H9 (cell line): Measurements from ENCODE around the gene PSMD6. TPM values are rescaled to one million over a fixed set of nuclear protein-coding genes. Genes with fewer than 3 reads are reported as not detected.

Source experiments
- DNase-seq: peaks from one replicate; pipeline ENCODE4 v3.0.0-alpha.2; 2017
- H2AFZ ChIP-seq: one replicate; pipeline ENCODE4 v1.6.1; 2013; ENCODE audit warnings: mild to moderate bottlenecking, low read length, control low read depth, moderate library complexity
- H2AK5ac ChIP-seq: 2 replicates; pipeline ENCODE4 v1.6.1; 2013; ENCODE audit warnings: low read length, control low read depth, mixed read lengths; ENCODE audit not compliant: insufficient read length
- H2BK120ac ChIP-seq: one replicate; pipeline ENCODE4 v1.6.1; 2013; ENCODE audit warnings: low read depth, mild to moderate bottlenecking, low read length, control low read depth, inconsistent platforms; ENCODE audit not compliant: poor library complexity, severe bottlenecking
- H2BK12ac ChIP-seq: 2 replicates; pipeline ENCODE4 v1.6.1; 2013; ENCODE audit warnings: low read length, control low read depth, mixed read lengths, low read depth; ENCODE audit not compliant: insufficient read length
- H2BK15ac ChIP-seq: 2 replicates; pipeline ENCODE4 v1.6.1; 2013; ENCODE audit warnings: low read depth, low read length, control low read depth
- H2BK20ac ChIP-seq: one replicate; pipeline ENCODE4 v1.6.1; 2013; ENCODE audit warnings: low read depth, mild to moderate bottlenecking, low read length, control low read depth, inconsistent platforms; ENCODE audit not compliant: poor library complexity, severe bottlenecking
- H2BK5ac ChIP-seq: 2 replicates; pipeline ENCODE4 v1.6.1; 2013; ENCODE audit warnings: low read length, control low read depth, mixed read lengths; ENCODE audit not compliant: insufficient read length
- H3K14ac ChIP-seq: 2 replicates; pipeline ENCODE4 v1.6.1; 2013; ENCODE audit warnings: low read length, control low read depth; ENCODE audit not compliant: insufficient read depth
- H3K18ac ChIP-seq: 2 replicates; pipeline ENCODE4 v1.6.1; 2013; ENCODE audit warnings: low read depth, mild to moderate bottlenecking, mixed read lengths, low read length, control low read depth; ENCODE audit not compliant: insufficient read length
- H3K23ac ChIP-seq: 2 replicates; pipeline ENCODE4 v1.6.1; 2013; ENCODE audit warnings: low read length, control low read depth, mixed read lengths, low read depth; ENCODE audit not compliant: insufficient read length
- H3K23me2 ChIP-seq: 2 replicates; pipeline ENCODE4 v1.6.1; 2013; ENCODE audit warnings: low read depth, mild to moderate bottlenecking, mixed read lengths, low read length, control low read depth; ENCODE audit not compliant: insufficient read length, poor library complexity, severe bottlenecking
- H3K27ac ChIP-seq: 2 replicates; pipeline ENCODE4 v1.5.1; 2013; ENCODE audit warnings: low read length, control low read depth, mixed read lengths, low read depth; ENCODE audit not compliant: insufficient read length
- H3K27me3 ChIP-seq: 2 replicates; pipeline ENCODE4 v1.6.1; 2013; ENCODE audit warnings: low read length, control low read depth, inconsistent platforms; ENCODE audit not compliant: insufficient read depth
- H3K4ac ChIP-seq: 2 replicates; pipeline ENCODE4 v1.6.1; 2013; ENCODE audit warnings: low read depth, mild to moderate bottlenecking, control low read depth, inconsistent platforms, low read length, moderate library complexity
- H3K4me1 ChIP-seq: 2 replicates; pipeline ENCODE4 v1.6.1; 2013; ENCODE audit warnings: low read length, control low read depth, inconsistent platforms; ENCODE audit not compliant: insufficient read depth
- H3K4me2 ChIP-seq: 2 replicates; pipeline ENCODE4 v1.6.1; 2013; ENCODE audit warnings: low read length, control low read depth, mixed read lengths; ENCODE audit not compliant: insufficient read length, insufficient read depth
- H3K56ac ChIP-seq: 2 replicates; pipeline ENCODE4 v1.6.1; 2013; ENCODE audit warnings: low read depth, mild to moderate bottlenecking, mixed read lengths, low read length, control low read depth; ENCODE audit not compliant: insufficient read length
- H3K79me1 ChIP-seq: 2 replicates; pipeline ENCODE4 v1.6.1; 2013; ENCODE audit warnings: low read depth, mild to moderate bottlenecking, moderate library complexity, low read length, control low read depth, inconsistent platforms; ENCODE audit not compliant: insufficient read depth, poor library complexity, severe bottlenecking
- H3K79me2 ChIP-seq: 2 replicates; pipeline ENCODE4 v1.6.1; 2013; ENCODE audit warnings: low read length, control low read depth, inconsistent platforms; ENCODE audit not compliant: insufficient read depth
- H3K9ac ChIP-seq: 2 replicates; pipeline ENCODE4 v1.6.1; 2013; ENCODE audit warnings: low read length, control low read depth, mixed read lengths; ENCODE audit not compliant: insufficient read length; ENCODE audit errors: extremely low read depth
- H3K9me3 ChIP-seq: one replicate; pipeline ENCODE4 v1.6.1; 2013; ENCODE audit warnings: low read depth, low read length, inconsistent platforms; ENCODE audit not compliant: control insufficient read depth
- H3T11ph ChIP-seq: one replicate; pipeline ENCODE4 v1.6.1; 2013; ENCODE audit warnings: mild to moderate bottlenecking, low read length, control low read depth, inconsistent platforms
- H4K20me1 ChIP-seq: one replicate; pipeline ENCODE4 v1.6.1; 2013; ENCODE audit not compliant: control insufficient read depth, insufficient read length, insufficient read depth
- H4K5ac ChIP-seq: 2 replicates; pipeline ENCODE4 v1.6.1; 2013; ENCODE audit warnings: low read depth, mild to moderate bottlenecking, mixed read lengths, low read length, control low read depth; ENCODE audit not compliant: insufficient read length
- H4K8ac ChIP-seq: replicated peaks from 2 replicates; pipeline ENCODE4 v1.6.1; 2013; ENCODE audit warnings: low read length, control low read depth, mixed read lengths, low read depth; ENCODE audit not compliant: insufficient read length
- H4K91ac ChIP-seq: 2 replicates; pipeline ENCODE4 v1.6.1; 2013; ENCODE audit warnings: low read depth, mild to moderate bottlenecking, moderate library complexity, mixed read lengths, low read length, control low read depth; ENCODE audit not compliant: insufficient read length
- H3K27ac Mint-ChIP-seq, 3 experiments: 2 replicates in 2 of 3; 3 replicates in 1 of 3; pipeline ENCODE4 v1.8.0; 2020 to 2021; ENCODE audit warnings: mixed read lengths in 3 of 3, mild to moderate bottlenecking in 1 of 3, moderate library complexity in 1 of 3
- H3K27me3 Mint-ChIP-seq: 2 replicates; pipeline ENCODE4 v1.8.0; 2021; ENCODE audit warnings: low read depth, mild to moderate bottlenecking, moderate library complexity, mixed read lengths
- H3K36me3 Mint-ChIP-seq, 3 experiments: 2 replicates in 2 of 3; 3 replicates in 1 of 3; pipeline ENCODE4 v1.8.0; 2020 to 2021; ENCODE audit warnings: low read depth in 3 of 3, mixed read lengths in 3 of 3; ENCODE audit not compliant: insufficient read depth in 1 of 3
- H3K4me1 Mint-ChIP-seq, 2 experiments: 2 replicates each; pipeline ENCODE4 v1.8.0; 2020; ENCODE audit warnings: mixed read lengths in 2 of 2
- H3K4me3 Mint-ChIP-seq, 2 experiments: 2 replicates in 1 of 2; 3 replicates in 1 of 2; pipeline ENCODE4 v1.8.0; 2020 to 2021; ENCODE audit warnings: mild to moderate bottlenecking in 2 of 2, mixed read lengths in 2 of 2, moderate library complexity in 1 of 2
- H3K9me3 Mint-ChIP-seq, 2 experiments: 2 replicates in 1 of 2; 3 replicates in 1 of 2; pipeline ENCODE4 v1.8.0; 2020; ENCODE audit warnings: mild to moderate bottlenecking in 2 of 2, mixed read lengths in 2 of 2, moderate library complexity in 1 of 2
- WGBS: extraction: QIAGEN DNeasy Blood & Tissue Kit; methylation state at CpG from one replicate; pipeline ENCODE4 v1.1.7; 2013; ENCODE audit warnings: missing lambda C conversion rate, low lambda C conversion rate, mixed read lengths; ENCODE audit not compliant: insufficient read length; ENCODE audit errors: extremely low coverage; 5-methylcytosine and 5-hydroxymethylcytosine counted together
- long read RNA-seq: library from polyadenylated mRNA; unstranded; transcript quantifications from one replicate; pipeline ENCODE4 v2.0.0, GENCODE V29; 2020
- total RNA-seq: library from RNA; stranded (reverse); gene quantifications from 2 replicates; pipeline ENCODE4 v1.2.1, GENCODE V29; 2021
- TF ChIP-seq, protein P1 (sequence below): fragments of 200-600 bp; sonication (generic); conservative IDR thresholded peaks from 3 replicates; pipeline ENCODE4 v1.8.0; 2021; ENCODE audit warnings: antibody characterized with exemption, mild to moderate bottlenecking

The PSMD6 gene
- total RNA-seq, result 112 and 113 TPM in 2 replicates
- long read RNA-seq, transcript PSMD6-206 (7 exons, 2,052 nt), result minor isoform, 14 of 1,116 reads
- long read RNA-seq, transcript PSMD6-210 (9 exons, 1,495 nt), result minor isoform, 48 of 1,116 reads
- long read RNA-seq, transcript PSMD6-201 (8 exons, 1,430 nt), result major isoform, 1,005 of 1,116 reads
- long read RNA-seq, transcript PSMD6-209 (8 exons, 1,176 nt), result minor isoform, 9 of 1,116 reads
- long read RNA-seq, partial matches to known transcripts, result 8 of 1,116 reads
- long read RNA-seq, other reads (novel, unspliced or antisense), result 32 of 1,116 reads

DNA sequence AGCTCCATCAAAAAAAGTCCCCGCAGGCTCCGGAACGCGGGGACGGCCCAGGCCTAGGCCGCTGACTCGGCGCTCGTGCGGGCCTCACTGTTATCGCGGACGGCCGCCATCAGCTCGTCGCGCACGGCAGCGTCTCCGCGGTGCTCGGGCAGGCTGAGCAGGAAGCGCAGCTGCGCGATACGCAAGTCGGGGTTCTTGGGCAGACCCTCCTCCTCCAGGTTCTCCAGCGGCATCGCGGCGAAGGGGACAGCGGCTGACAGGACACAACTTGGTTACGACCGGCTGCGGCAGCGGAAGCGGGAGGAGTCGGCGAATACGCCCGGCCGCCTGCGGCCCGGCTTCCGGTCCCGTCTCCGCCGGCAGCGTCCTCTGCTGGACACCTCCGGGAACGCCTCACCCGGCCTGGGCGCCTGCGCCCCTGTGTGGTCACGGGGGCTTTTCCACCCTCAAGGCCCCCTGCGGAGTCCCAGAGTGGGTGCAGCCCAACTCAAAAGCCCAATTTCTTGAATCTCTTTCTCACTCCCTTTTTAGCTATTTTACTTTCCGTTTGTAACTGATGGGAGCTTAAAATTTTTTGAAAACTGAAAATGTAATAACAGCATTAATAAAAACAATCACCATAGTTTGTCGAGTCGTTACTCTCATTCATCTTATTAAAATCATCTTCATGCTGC lies at the start of gene PSMD6:
TSS of gene PSMD6 (minus strand) at position 308 of the 674 bp plus-strand sequence. CDS start at position 233, 75 bp downstream.
- H4K91ac ChIP-seq, result no peak within 1 kb of the TSS
- Mint-ChIP-seq H3K27ac (peak within 1 kb of the TSS; percentile 84 to 96 (median 93)), H3K27me3 (peaks cover 3% of the 10 kb centered on the region; the same call in 1 of the 2 replicates), H3K9me3 (no peaks in the 10 kb centered on the region; a peak in 1 of 5 replicates), H3K4me1 (peaks cover 17 to 19% of the 10 kb centered on the region in 2 experiments), H3K36me3 (peaks cover 14 to 34% (median 32%) of the 10 kb centered on the region in 3 experiments; a peak in 5 of 7 replicates), H3K4me3 (peak within 1 kb of the TSS; percentile 87 to 88)
- no peak within 1 kb of the TSS for H3K23ac ChIP-seq
- no peak within 1 kb of the TSS for H3K27ac ChIP-seq
- H3K23me2 ChIP-seq, result peaks cover 3% of the 10 kb centered on the region
- no peaks in the 10 kb centered on the region for H3K27me3 ChIP-seq
- peak within 1 kb of the TSS; percentile 96 for H3K9ac ChIP-seq
- H3T11ph ChIP-seq, result no peak within 1 kb of the TSS
- no peak within 1 kb of the TSS for H4K5ac ChIP-seq
- no peaks in the 10 kb centered on the region for H3K4me1 ChIP-seq
- no peak within 1 kb of the TSS for H3K56ac ChIP-seq
- no peak within 1 kb of the TSS for H3K4ac ChIP-seq
- WGBS, result no CpG with 5 or more reads among the region's 59 CpGs
- H3K79me2 ChIP-seq, result peaks cover 11% of the 10 kb centered on the region; the same call in 1 of the 2 replicates
- no peaks in the 10 kb centered on the region for H4K20me1 ChIP-seq
- H3K9me3 ChIP-seq, result no peaks in the 10 kb centered on the region
- H2AK5ac ChIP-seq, result no peak within 1 kb of the TSS
- H2BK15ac ChIP-seq, result no peak within 1 kb of the TSS
- H2BK20ac ChIP-seq, result no peak within 1 kb of the TSS
- TF ChIP-seq, protein P1, sequence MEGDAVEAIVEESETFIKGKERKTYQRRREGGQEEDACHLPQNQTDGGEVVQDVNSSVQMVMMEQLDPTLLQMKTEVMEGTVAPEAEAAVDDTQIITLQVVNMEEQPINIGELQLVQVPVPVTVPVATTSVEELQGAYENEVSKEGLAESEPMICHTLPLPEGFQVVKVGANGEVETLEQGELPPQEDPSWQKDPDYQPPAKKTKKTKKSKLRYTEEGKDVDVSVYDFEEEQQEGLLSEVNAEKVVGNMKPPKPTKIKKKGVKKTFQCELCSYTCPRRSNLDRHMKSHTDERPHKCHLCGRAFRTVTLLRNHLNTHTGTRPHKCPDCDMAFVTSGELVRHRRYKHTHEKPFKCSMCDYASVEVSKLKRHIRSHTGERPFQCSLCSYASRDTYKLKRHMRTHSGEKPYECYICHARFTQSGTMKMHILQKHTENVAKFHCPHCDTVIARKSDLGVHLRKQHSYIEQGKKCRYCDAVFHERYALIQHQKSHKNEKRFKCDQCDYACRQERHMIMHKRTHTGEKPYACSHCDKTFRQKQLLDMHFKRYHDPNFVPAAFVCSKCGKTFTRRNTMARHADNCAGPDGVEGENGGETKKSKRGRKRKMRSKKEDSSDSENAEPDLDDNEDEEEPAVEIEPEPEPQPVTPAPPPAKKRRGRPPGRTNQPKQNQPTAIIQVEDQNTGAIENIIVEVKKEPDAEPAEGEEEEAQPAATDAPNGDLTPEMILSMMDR, result peak; percentile 100
- H2BK5ac ChIP-seq, result no peak within 1 kb of the TSS
- H2BK120ac ChIP-seq, result no peak within 1 kb of the TSS
- H2AFZ ChIP-seq, result no peak within 1 kb of the TSS
- H2BK12ac ChIP-seq, result no peak within 1 kb of the TSS
- H3K79me1 ChIP-seq, result no peaks in the 10 kb centered on the region
- H3K14ac ChIP-seq, result peak within 1 kb of the TSS; percentile 98
- H3K4me2 ChIP-seq, result peak within 1 kb of the TSS; percentile 75
- no peak within 1 kb of the TSS for H4K8ac ChIP-seq
- peak within 1 kb of the TSS; percentile 93 for H3K18ac ChIP-seq
- peak; percentile 88 for DNase-seq
